Thyroid gland (tissue), 4 donors: ENCODE results near the gene SEMA3D.

ENCODE experiments used
- POLR2A ChIP-seq, 2 donors: fragments of 450-650 bp; IDR thresholded peaks; one replicate each; pipeline ENCODE4 v1.6.1; 2017; ENCODE audit warnings: antibody characterized with exemption in 2 of 2, mild to moderate bottlenecking in 2 of 2, moderate library complexity in 1 of 2
- TF ChIP-seq, protein P1 (sequence below), 6 experiments: fragments of 200-600 bp in 3 of 6; fragments of 450-650 bp in 3 of 6; sonication (generic) in 3 of 6; IDR thresholded peaks; one replicate each; pipeline ENCODE4 v1.5.1; 2016 to 2019; ENCODE audit warnings: antibody characterized with exemption in 6 of 6, mild to moderate bottlenecking in 2 of 6, inconsistent platforms in 1 of 6, moderate library complexity in 1 of 6

- TF ChIP-seq, protein P1, sequence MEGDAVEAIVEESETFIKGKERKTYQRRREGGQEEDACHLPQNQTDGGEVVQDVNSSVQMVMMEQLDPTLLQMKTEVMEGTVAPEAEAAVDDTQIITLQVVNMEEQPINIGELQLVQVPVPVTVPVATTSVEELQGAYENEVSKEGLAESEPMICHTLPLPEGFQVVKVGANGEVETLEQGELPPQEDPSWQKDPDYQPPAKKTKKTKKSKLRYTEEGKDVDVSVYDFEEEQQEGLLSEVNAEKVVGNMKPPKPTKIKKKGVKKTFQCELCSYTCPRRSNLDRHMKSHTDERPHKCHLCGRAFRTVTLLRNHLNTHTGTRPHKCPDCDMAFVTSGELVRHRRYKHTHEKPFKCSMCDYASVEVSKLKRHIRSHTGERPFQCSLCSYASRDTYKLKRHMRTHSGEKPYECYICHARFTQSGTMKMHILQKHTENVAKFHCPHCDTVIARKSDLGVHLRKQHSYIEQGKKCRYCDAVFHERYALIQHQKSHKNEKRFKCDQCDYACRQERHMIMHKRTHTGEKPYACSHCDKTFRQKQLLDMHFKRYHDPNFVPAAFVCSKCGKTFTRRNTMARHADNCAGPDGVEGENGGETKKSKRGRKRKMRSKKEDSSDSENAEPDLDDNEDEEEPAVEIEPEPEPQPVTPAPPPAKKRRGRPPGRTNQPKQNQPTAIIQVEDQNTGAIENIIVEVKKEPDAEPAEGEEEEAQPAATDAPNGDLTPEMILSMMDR (IDR thresholded peaks at IDR 0.05): no peak
- TF ChIP-seq POLR2A (IDR thresholded peaks at IDR 0.05): no peak
Observed at GRCh38 chr7:85011127-85011526, 175.7 kb downstream of the SEMA3D start.
